HepG2 (cell line): ENCODE measurements around the gene SALL4. TPM values are rescaled to one million over a fixed set of nuclear protein-coding genes. Genes with fewer than 3 reads are reported as not detected.

Experiments
- CENPT ChIP-seq: sonication (generic); formaldehyde crosslinking; IDR thresholded peaks from 2 replicates; pipeline ENCODE4 v1.8.0; 2022; ENCODE audit warnings: low read depth, mild to moderate bottlenecking, moderate library complexity, missing genetic modification reagents
- CSRNP2 ChIP-seq: sonication (generic); formaldehyde crosslinking; conservative IDR thresholded peaks from 2 replicates; pipeline ENCODE4 v1.8.0; 2022; ENCODE audit warnings: low read depth, missing genetic modification reagents
- KLF13 ChIP-seq: sonication (generic); formaldehyde crosslinking; IDR thresholded peaks from 2 replicates; pipeline ENCODE4 v1.4.0; 2020; ENCODE audit warnings: mild to moderate bottlenecking, missing genetic modification reagents
- MXD1 ChIP-seq: sonication (generic); formaldehyde crosslinking; IDR thresholded peaks from 2 replicates; pipeline ENCODE4 v1.4.0; 2020; ENCODE audit warnings: mild to moderate bottlenecking, missing genetic modification reagents
- NR1H2 ChIP-seq: sonication (generic); formaldehyde crosslinking; IDR thresholded peaks from 2 replicates; pipeline ENCODE4 v1.8.1; 2022; ENCODE audit warnings: low read depth, missing genetic modification reagents, borderline replicate concordance
- NR2F6 ChIP-seq, 2 experiments: IDR thresholded peaks; 2 replicates each; pipeline ENCODE4 v1.6.1; 2016; ENCODE audit warnings: antibody characterized with exemption in 1 of 2, mild to moderate bottlenecking in 1 of 2
- SALL1 ChIP-seq: sonication (generic); formaldehyde crosslinking; IDR thresholded peaks from 2 replicates; pipeline ENCODE4 v1.8.0; 2022; ENCODE audit warnings: mild to moderate bottlenecking, missing genetic modification reagents
- SUZ12 ChIP-seq: fragments of 150-350 bp; IDR thresholded peaks from 2 replicates; pipeline ENCODE4 v1.6.1; 2014; ENCODE audit warnings: low read depth, low read length
- ZMAT3 ChIP-seq: sonication (generic); formaldehyde crosslinking; conservative IDR thresholded peaks from 2 replicates; pipeline ENCODE4 v1.7.0; 2021; ENCODE audit warnings: missing genetic modification reagents
- ZNF253 ChIP-seq: sonication (generic); formaldehyde crosslinking; IDR thresholded peaks from 2 replicates; pipeline ENCODE4 v1.8.0; 2022; ENCODE audit warnings: mild to moderate bottlenecking, missing genetic modification reagents, borderline replicate concordance
- ZNF414 ChIP-seq: sonication (generic); formaldehyde crosslinking; IDR thresholded peaks from 2 replicates; pipeline ENCODE4 v1.5.0; 2020; ENCODE audit warnings: missing genetic modification reagents
- ZNF44 ChIP-seq: sonication (generic); formaldehyde crosslinking; IDR thresholded peaks from 2 replicates; pipeline ENCODE4 v1.5.1; 2020; ENCODE audit warnings: mild to moderate bottlenecking, missing genetic modification reagents
- ZNF766 ChIP-seq: sonication (generic); formaldehyde crosslinking; IDR thresholded peaks from 2 replicates; pipeline ENCODE4 v1.5.0; 2020; ENCODE audit warnings: missing genetic modification reagents, borderline replicate concordance
- polyA plus RNA-seq, 8 experiments: library from polyadenylated mRNA; depleted of rRNA in 3 of 8; stranded (reverse) in 7 of 8; unstranded in 1 of 8; fragments of >200 nt; fragmentation: Illumina TruSeq in 4 of 8; extraction: Trizol in 4 of 8; gene quantifications; 2 replicates each; pipeline versions ENCODE4 v1.2.1 to v1.2.3, GENCODE V29; 2011 to 2016; ENCODE audit warnings: low read depth in 4 of 8, missing spikeins in 1 of 8, mixed read lengths in 1 of 8; ENCODE audit not compliant: insufficient read depth in 1 of 8
- total RNA-seq, 5 experiments: library from RNA; depleted of rRNA; stranded (reverse); fragments of >200 nt; fragmentation: Illumina TruSeq; extraction: Trizol; gene quantifications; 2 replicates each; pipeline ENCODE4 v1.2.3, GENCODE V29; 2016; ENCODE audit warnings: low read depth in 1 of 5
- TF ChIP-seq, protein P1 (sequence below): sonication (generic); formaldehyde crosslinking; IDR thresholded peaks from 2 replicates; pipeline ENCODE4 v1.9.0; 2022; ENCODE audit warnings: low read depth, missing genetic modification reagents
- TF ChIP-seq, protein P2 (sequence below): sonication (generic); IDR thresholded peaks from 2 replicates; pipeline ENCODE4 v1.6.1; 2016; ENCODE audit warnings: low read depth, borderline replicate concordance
- TF ChIP-seq, protein P3 (sequence below): sonication (generic); formaldehyde crosslinking; IDR thresholded peaks from 2 replicates; pipeline ENCODE4 v1.4.0; 2020; ENCODE audit warnings: missing genetic modification reagents
- TF ChIP-seq, protein P4 (sequence below): sonication (generic); formaldehyde crosslinking; IDR thresholded peaks from 2 replicates; pipeline ENCODE4 v1.4.0; 2020; ENCODE audit warnings: missing genetic modification reagents

The SALL4 gene
- total and polyA plus RNA-seq, 2 of the 13 experiments (the other 11 are each of a cell fraction or from before 2014, with no cell fraction given), result 0.33 to 1.8 TPM

GRCh38 chr20:51801122-51801822, 1.0 kb downstream of the SALL4 start (continued):
- TF ChIP-seq, protein P1, sequence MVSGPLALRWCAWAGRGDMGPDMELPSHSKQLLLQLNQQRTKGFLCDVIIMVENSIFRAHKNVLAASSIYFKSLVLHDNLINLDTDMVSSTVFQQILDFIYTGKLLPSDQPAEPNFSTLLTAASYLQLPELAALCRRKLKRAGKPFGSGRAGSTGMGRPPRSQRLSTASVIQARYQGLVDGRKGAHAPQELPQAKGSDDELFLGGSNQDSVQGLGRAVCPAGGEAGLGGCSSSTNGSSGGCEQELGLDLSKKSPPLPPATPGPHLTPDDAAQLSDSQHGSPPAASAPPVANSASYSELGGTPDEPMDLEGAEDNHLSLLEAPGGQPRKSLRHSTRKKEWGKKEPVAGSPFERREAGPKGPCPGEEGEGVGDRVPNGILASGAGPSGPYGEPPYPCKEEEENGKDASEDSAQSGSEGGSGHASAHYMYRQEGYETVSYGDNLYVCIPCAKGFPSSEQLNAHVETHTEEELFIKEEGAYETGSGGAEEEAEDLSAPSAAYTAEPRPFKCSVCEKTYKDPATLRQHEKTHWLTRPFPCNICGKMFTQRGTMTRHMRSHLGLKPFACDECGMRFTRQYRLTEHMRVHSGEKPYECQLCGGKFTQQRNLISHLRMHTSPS (CRISPR knock-in tag), result no peak
- TF ChIP-seq ZMAT3 (CRISPR knock-in tag) (0 out of 2 replicates have a peak, but pooled peaks have one; percentile 48), NR2F6 (IDR thresholded peaks at IDR 0.05) (peak; percentile 32; the same call in 1 of the 2 replicates), NR2F6 (CRISPR knock-in tag; IDR thresholded peaks at IDR 0.05) (no peak), ZNF253 (no peak), CENPT (CRISPR knock-in tag) (no peak), ZNF44 (CRISPR knock-in tag) (no peak), ZNF766 (CRISPR knock-in tag) (no peak), NR1H2 (no peak), SUZ12 (no peak), MXD1 (CRISPR knock-in tag) (0 out of 2 replicates have a peak, but pooled peaks have one; percentile 25), KLF13 (CRISPR knock-in tag) (no peak), ZNF414 (CRISPR knock-in tag) (no peak), CSRNP2 (CRISPR knock-in tag) (no peak), SALL1 (CRISPR knock-in tag) (no peak)
- TF ChIP-seq, protein P2, sequence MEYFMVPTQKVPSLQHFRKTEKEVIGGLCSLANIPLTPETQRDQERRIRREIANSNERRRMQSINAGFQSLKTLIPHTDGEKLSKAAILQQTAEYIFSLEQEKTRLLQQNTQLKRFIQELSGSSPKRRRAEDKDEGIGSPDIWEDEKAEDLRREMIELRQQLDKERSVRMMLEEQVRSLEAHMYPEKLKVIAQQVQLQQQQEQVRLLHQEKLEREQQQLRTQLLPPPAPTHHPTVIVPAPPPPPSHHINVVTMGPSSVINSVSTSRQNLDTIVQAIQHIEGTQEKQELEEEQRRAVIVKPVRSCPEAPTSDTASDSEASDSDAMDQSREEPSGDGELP, result no peak
- TF ChIP-seq, protein P3, sequence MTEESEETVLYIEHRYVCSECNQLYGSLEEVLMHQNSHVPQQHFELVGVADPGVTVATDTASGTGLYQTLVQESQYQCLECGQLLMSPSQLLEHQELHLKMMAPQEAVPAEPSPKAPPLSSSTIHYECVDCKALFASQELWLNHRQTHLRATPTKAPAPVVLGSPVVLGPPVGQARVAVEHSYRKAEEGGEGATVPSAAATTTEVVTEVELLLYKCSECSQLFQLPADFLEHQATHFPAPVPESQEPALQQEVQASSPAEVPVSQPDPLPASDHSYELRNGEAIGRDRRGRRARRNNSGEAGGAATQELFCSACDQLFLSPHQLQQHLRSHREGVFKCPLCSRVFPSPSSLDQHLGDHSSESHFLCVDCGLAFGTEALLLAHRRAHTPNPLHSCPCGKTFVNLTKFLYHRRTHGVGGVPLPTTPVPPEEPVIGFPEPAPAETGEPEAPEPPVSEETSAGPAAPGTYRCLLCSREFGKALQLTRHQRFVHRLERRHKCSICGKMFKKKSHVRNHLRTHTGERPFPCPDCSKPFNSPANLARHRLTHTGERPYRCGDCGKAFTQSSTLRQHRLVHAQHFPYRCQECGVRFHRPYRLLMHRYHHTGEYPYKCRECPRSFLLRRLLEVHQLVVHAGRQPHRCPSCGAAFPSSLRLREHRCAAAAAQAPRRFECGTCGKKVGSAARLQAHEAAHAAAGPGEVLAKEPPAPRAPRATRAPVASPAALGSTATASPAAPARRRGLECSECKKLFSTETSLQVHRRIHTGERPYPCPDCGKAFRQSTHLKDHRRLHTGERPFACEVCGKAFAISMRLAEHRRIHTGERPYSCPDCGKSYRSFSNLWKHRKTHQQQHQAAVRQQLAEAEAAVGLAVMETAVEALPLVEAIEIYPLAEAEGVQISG (CRISPR knock-in tag), result peak; percentile 38
- TF ChIP-seq, protein P4, sequence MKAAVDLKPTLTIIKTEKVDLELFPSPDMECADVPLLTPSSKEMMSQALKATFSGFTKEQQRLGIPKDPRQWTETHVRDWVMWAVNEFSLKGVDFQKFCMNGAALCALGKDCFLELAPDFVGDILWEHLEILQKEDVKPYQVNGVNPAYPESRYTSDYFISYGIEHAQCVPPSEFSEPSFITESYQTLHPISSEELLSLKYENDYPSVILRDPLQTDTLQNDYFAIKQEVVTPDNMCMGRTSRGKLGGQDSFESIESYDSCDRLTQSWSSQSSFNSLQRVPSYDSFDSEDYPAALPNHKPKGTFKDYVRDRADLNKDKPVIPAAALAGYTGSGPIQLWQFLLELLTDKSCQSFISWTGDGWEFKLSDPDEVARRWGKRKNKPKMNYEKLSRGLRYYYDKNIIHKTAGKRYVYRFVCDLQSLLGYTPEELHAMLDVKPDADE (CRISPR knock-in tag), result no peak
